Adrenal gland (tissue), 12 donors: ENCODE results near the gene CALB2. TPM values are rescaled to one million over a fixed set of nuclear protein-coding genes. Genes with fewer than 3 reads are reported as not detected.

Source experiments
- DNase-seq, 7 donors: peaks; one replicate each; pipeline ENCODE4 v3.0.0-alpha.2; 2019 to 2020
- H3K27ac ChIP-seq, 5 donors: fragments of 200-600 bp; sonication (generic) in 4 of 5; 1 replicate in 3 of 5; 2 replicates in 2 of 5; pipeline versions ENCODE4 v1.5.1 to v1.8.0; 2016 to 2020; ENCODE audit warnings: mild to moderate bottlenecking in 1 of 5
- H3K27me3 ChIP-seq: fragments of 200-600 bp; 2 replicates; pipeline ENCODE4 v1.8.0; 2021
- H3K36me3 ChIP-seq, 2 donors: fragments of 200-600 bp; replicated peaks in 1 of 2; 1 replicate in 1 of 2; 2 replicates in 1 of 2; pipeline versions ENCODE4 v1.5.1 to v1.8.0; 2018 to 2022
- H3K4me1 ChIP-seq, 2 donors: fragments of 200-600 bp; replicated peaks in 1 of 2; 1 replicate in 1 of 2; 2 replicates in 1 of 2; pipeline versions ENCODE4 v1.5.1 to v1.8.0; 2018 to 2021
- H3K4me3 ChIP-seq, 4 donors: fragments of 200-600 bp; sonication (generic) in 3 of 4; one replicate each; pipeline ENCODE4 v1.5.1; 2016 to 2018
- H3K9me3 ChIP-seq, 3 donors: fragments of 200-600 bp; sonication (generic) in 1 of 3; replicated peaks in 1 of 3; 1 replicate in 2 of 3; 2 replicates in 1 of 3; pipeline versions ENCODE4 v1.5.1 to v1.8.0; 2016 to 2021
- POLR2A ChIP-seq, 2 donors: fragments of 450-650 bp; IDR thresholded peaks; one replicate each; pipeline ENCODE4 v1.6.1; 2017; ENCODE audit warnings: antibody characterized with exemption in 2 of 2, mild to moderate bottlenecking in 2 of 2, moderate library complexity in 1 of 2
- WGBS, 4 donors: extraction: QIAGEN DNeasy Blood & Tissue Kit in 2 of 4; methylation state at CpG; one replicate each; pipeline versions ENCODE4 v1.1.5 to v1.1.7; 2013 to 2017; 5-methylcytosine and 5-hydroxymethylcytosine counted together
- intact Hi-C, 2 donors: fragments of 100-400 bp; cut with DNase I; formaldehyde crosslinking; loops; one replicate each; pipeline versions ENCODE4 v1.14.1 to v1.15.0; 2022 to 2023
- polyA plus RNA-seq, 3 donors: library from polyadenylated mRNA; stranded (reverse); fragments of 200-250 nt in 2 of 3; fragments of 350-450 nt in 1 of 3; fragmentation: Illumina TruSeq in 1 of 3; extraction: RNeasy Lipid Tissue Mini Kit (QIAGEN cat#74804) in 1 of 3; gene quantifications; one replicate each; pipeline ENCODE4 v1.2.3, GENCODE V29; 2013 to 2014
- total RNA-seq, 9 donors: library from RNA; depleted of rRNA in 4 of 9; stranded (reverse); fragments of >200 nt in 4 of 9; fragments of 120-200 nt in 1 of 9; fragmentation: NEBNext Ultra II Directional in 1 of 9; extraction: Animal tissue kit (Norgen Biotek cat#: 25700) in 1 of 9; gene quantifications; one replicate each; pipeline versions ENCODE4 v1.1.0 to v1.2.4, GENCODE V29; 2013 to 2023
- TF ChIP-seq, protein P1 (sequence below), 6 experiments: fragments of 450-650 bp in 4 of 6; fragments of 200-600 bp in 2 of 6; sonication (generic) in 1 of 6; IDR thresholded peaks; 1 replicate in 5 of 6; 2 replicates in 1 of 6; pipeline versions ENCODE4 v1.5.1 to v1.8.0; 2016 to 2021; ENCODE audit warnings: antibody characterized with exemption in 6 of 6, mild to moderate bottlenecking in 2 of 6, moderate library complexity in 1 of 6
- donor health status: healthy with polysubstance abuse.
- donor health status: Bipolar disorder and iron deficiency.
- donor health status: DM: yes; HTN: yes; CAD: no.
- donor health status: DM: no; HTN: no; CAD: no.
- donor health status: DM: no; HTN: no; CAD: no.
- donor health status: DM: yes; HTN: yes; CAD: no.

CALB2 gene
- total and polyA plus RNA-seq, 12 donors = 0.83 to 68.5 (median 33.0) TPM

DNA sequence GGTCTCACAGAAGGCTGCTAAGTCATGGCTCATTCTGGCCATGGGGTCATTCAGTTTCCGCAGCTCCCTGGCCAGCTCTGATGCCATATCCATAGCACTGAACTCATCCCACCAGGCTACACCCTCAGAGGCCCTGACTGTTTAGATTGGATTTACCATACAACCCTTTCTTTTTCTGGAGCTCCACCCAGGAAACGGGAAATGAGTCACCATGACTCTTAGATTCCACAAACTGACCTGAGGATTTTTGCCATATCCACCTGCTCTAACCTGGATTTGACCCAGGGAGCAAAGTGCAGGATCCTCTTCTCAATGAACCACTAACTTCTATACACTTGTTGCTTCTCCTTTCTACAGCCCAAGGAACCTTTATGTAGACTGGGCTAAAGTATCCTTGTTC lies 20.3 kb upstream of the CALB2 start:
- Histone ChIP-seq H3K27me3 (peaks cover 3% of the 10 kb centered on the region), H3K9me3 (no peaks in the 10 kb centered on the region), H3K4me1 (no peaks in the 10 kb centered on the region), H3K36me3 (no peaks in the 10 kb centered on the region), H3K27ac (no peak overlapping the region), H3K4me3 (no peak overlapping the region)
- DNase-seq = no peak
- 66 to 86% (median 73%) methylated on average over 2 of the region's 2 CpGs for WGBS, 4 donors
- intact Hi-C loops = no loop called here
- TF ChIP-seq, protein P1, sequence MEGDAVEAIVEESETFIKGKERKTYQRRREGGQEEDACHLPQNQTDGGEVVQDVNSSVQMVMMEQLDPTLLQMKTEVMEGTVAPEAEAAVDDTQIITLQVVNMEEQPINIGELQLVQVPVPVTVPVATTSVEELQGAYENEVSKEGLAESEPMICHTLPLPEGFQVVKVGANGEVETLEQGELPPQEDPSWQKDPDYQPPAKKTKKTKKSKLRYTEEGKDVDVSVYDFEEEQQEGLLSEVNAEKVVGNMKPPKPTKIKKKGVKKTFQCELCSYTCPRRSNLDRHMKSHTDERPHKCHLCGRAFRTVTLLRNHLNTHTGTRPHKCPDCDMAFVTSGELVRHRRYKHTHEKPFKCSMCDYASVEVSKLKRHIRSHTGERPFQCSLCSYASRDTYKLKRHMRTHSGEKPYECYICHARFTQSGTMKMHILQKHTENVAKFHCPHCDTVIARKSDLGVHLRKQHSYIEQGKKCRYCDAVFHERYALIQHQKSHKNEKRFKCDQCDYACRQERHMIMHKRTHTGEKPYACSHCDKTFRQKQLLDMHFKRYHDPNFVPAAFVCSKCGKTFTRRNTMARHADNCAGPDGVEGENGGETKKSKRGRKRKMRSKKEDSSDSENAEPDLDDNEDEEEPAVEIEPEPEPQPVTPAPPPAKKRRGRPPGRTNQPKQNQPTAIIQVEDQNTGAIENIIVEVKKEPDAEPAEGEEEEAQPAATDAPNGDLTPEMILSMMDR (IDR thresholded peaks at IDR 0.05) = no peak
- no peak for TF ChIP-seq POLR2A (IDR thresholded peaks at IDR 0.05)

DNA sequence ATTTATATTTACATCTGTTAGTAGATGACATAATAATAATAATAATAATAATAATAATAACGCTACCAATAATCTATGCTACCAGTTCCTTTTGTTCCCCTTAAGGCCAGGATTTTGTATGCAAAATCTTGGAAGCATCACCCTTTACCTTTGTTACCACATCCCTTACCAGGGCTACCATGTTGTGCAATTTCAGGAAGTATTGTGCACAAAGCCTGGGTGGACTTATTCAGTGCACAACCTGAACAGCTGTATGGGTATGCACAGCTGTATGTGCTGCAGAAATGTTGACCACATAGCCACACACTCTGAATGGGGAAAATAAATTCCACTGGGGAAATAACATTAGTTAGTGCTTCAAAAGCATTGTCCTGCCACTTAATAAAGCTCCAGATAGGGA lies 19.9 kb upstream of the CALB2 start:
- Histone ChIP-seq H3K27me3 (peaks cover 3% of the 10 kb centered on the region), H3K9me3 (no peaks in the 10 kb centered on the region), H3K36me3 (no peaks in the 10 kb centered on the region), H3K27ac (no peak overlapping the region), H3K4me3 (no peak overlapping the region), H3K4me1 (no peaks in the 10 kb centered on the region)
- whole genome bisulfite sequencing, 4 donors = 78 to 86% (median 82%) methylated on average over 1 of the region's 1 CpG
- TF ChIP-seq, protein P1 (IDR thresholded peaks at IDR 0.05) = no peak
- TF ChIP-seq POLR2A (IDR thresholded peaks at IDR 0.05) = no peak
- intact Hi-C loops = no loop called here
- no peak for DNase-seq

DNA sequence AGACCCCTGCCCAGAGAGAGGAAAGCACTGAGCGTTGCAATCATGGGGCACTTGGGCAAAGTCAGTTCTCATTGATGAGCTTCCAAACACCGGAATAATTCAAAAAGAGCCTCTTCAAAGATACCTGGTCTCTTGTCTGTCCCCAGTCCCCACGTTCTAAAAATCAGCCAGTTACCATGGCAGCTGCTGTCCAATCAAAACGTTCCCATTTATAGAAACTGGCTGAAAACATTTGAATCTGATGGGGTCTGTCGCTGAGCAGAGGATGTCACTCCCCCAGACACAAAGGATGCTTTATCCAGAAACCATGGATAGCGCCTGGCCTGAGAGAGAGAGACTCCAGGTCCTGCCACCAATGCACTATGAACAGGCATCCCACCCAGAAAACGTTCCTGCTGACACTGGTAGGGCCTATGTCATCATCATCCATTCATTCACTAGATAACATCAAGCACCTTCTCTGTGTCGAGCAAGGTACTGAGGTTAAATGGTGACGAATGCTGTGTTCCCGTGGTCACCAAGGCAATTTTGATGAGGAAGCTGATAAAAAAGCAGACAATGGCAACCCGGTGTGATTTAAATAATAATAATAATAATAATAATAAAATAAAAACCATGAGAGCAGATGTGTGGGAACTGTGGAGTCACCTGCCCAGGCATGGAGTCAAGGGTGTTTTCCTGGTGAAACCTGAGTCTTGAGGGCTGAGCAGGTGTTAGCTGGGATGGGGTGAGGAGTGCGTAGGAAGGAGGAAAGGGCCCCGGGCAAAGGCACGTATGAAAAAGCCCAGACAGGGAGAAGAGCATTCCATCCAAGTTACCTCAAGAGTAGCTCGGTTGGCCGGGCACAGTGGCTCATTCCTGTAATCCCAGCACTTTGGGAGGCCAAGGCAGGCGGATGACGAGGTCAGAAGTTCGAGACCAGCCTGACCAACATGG lies 19.0 kb upstream of the CALB2 start:
- H3K27ac ChIP-seq = no peak overlapping the region

DNA sequence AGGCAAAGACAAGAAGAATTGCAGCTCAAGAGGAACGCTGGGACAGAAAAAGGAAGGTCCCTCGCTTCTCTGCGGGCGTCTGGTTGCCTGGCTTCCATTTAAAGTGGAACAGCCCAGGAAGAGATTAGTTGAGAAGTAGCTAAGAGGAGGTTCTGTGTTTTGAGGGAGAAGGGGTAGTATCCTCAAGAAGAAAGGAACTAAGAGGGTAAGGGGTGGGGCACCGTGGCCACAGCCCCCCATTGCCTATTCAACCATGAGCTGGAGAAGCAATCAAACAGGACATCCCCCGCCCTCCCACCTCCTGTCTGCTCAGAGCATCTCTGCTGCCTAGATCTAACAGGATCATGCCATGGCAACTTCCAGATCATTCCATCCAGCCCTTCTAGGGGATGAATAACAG lies 18.1 kb upstream of the CALB2 start:
- intact Hi-C loops = no loop called here
- Histone ChIP-seq H3K27ac (no peak overlapping the region), H3K4me3 (no peak overlapping the region), H3K27me3 (peaks cover 3% of the 10 kb centered on the region), H3K36me3 (no peaks in the 10 kb centered on the region), H3K4me1 (no peaks in the 10 kb centered on the region), H3K9me3 (no peaks in the 10 kb centered on the region)
- no peak for DNase-seq
- WGBS, 4 donors = 53 to 72% (median 60%) methylated on average over 6 of the region's 6 CpGs
- TF ChIP-seq POLR2A (IDR thresholded peaks at IDR 0.05) = no peak
- TF ChIP-seq, protein P1 (IDR thresholded peaks at IDR 0.05) = no peak

More for the DNA sequence above, 19.0 kb upstream of the CALB2 start:
- TF ChIP-seq, protein P1 (IDR thresholded peaks at IDR 0.05) = no peak
- no peak for TF ChIP-seq POLR2A (IDR thresholded peaks at IDR 0.05)
- intact Hi-C loops = no loop called here
- Histone ChIP-seq H3K4me3 (no peak overlapping the region), H3K9me3 (no peaks in the 10 kb centered on the region), H3K36me3 (no peaks in the 10 kb centered on the region), H3K27me3 (peaks cover 3% of the 10 kb centered on the region), H3K4me1 (no peaks in the 10 kb centered on the region)
- 57 to 64% (median 62%) methylated on average over 18 to 19 of the region's 19 CpGs for WGBS, 4 donors
- no peak for DNase-seq
